Osteoblast (primary cell): Measurements from ENCODE around the gene SEPTIN1. TPM values are rescaled to one million over a fixed set of nuclear protein-coding genes. Genes with fewer than 3 reads are reported as not detected.

ENCODE experiments used
- DNase-seq: peaks from one replicate; pipeline ENCODE4 v3.0.0; 2011; ENCODE audit warnings: low spot score, mixed read lengths; ENCODE audit not compliant: insufficient read length; ENCODE audit errors: missing footprints
- H2AFZ ChIP-seq: 2 replicates; pipeline ENCODE4 v1.6.0; 2011; ENCODE audit warnings: mild to moderate bottlenecking, low read length
- H3K27ac ChIP-seq: 2 replicates; pipeline ENCODE4 v1.5.1; 2011; ENCODE audit warnings: mild to moderate bottlenecking, low read depth, low read length, moderate library complexity
- H3K27me3 ChIP-seq: 2 replicates; pipeline ENCODE4 v1.6.0; 2012; ENCODE audit warnings: mild to moderate bottlenecking, control low read depth, inconsistent platforms, low read length, moderate library complexity; ENCODE audit not compliant: insufficient read depth
- H3K36me3 ChIP-seq: 2 replicates; pipeline ENCODE4 v1.5.1; 2011; ENCODE audit warnings: mild to moderate bottlenecking, low read length, control low read depth, moderate library complexity; ENCODE audit not compliant: insufficient read depth
- H3K4me1 ChIP-seq: 2 replicates; pipeline ENCODE4 v1.5.1; 2011; ENCODE audit warnings: mild to moderate bottlenecking, low read length, control low read depth, moderate library complexity; ENCODE audit not compliant: insufficient read depth
- H3K4me2 ChIP-seq: 2 replicates; pipeline ENCODE4 v1.6.0; 2011; ENCODE audit warnings: mild to moderate bottlenecking, low read length; ENCODE audit not compliant: insufficient read depth
- H3K4me3 ChIP-seq: fragments of 200-600 bp; sonication (generic); 3 replicates; pipeline ENCODE4 v1.5.1; 2012; ENCODE audit warnings: mild to moderate bottlenecking, low read length, inconsistent platforms; ENCODE audit not compliant: insufficient read depth
- H3K79me2 ChIP-seq: 2 replicates; pipeline ENCODE4 v1.6.0; 2012; ENCODE audit warnings: mild to moderate bottlenecking, low read length, control low read depth, inconsistent platforms; ENCODE audit not compliant: insufficient read depth
- H3K9me3 ChIP-seq: 2 replicates; pipeline ENCODE4 v1.5.1; 2011; ENCODE audit warnings: low read depth, low read length, control low read depth
- H4K20me1 ChIP-seq: 2 replicates; pipeline ENCODE4 v1.6.0; 2012; ENCODE audit warnings: mild to moderate bottlenecking, low read length, control low read depth; ENCODE audit not compliant: insufficient read depth
- total RNA-seq: library from RNA; depleted of rRNA; stranded (reverse); fragments of >200 nt; gene quantifications from 2 replicates; pipeline ENCODE4 v1.2.3, GENCODE V29; 2012
- TF ChIP-seq, protein P1 (sequence below): IDR thresholded peaks from 2 replicates; pipeline ENCODE4 v1.5.1; 2011; ENCODE audit warnings: mild to moderate bottlenecking, low read depth, low read length, moderate library complexity; ENCODE audit errors: extremely low read depth

Gene SEPTIN1
- total RNA-seq, 1 donor = not detected

DNA sequence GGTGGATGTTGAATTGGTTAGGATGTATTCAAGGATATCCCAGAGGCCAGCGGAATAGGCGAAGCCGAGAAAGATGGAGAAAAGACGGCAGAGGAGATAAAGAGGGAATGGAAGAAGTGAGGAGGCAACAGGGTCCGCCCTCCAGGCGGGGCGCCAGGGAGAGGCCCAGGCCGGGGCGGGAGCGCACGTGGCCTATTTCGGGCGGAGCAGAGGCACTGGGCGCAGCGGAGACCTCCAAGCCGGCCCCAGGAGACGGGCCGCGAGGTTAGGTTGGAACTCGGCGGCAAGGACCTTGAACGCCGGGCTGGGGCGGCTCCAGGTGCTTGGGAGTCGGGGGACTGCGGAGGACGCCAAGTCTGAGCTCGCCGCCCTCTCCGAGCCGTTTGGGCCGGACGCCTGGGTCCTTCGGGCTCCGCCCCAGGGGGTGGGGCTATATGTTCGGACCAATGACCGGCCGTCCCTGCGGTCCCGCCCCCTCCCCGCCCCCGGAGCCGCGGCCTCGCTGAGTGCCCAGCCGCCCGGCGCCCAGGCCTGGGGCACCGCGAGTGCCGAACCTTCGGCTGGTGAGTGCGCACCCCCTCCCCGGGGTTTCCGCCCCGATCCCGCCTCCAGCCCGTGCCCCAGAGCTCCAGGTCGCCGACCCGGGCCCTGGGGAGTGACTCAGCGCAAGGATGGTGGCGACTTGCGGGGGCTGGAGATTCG, 24.9 kb upstream of the SEPTIN1 start, which contains the start of gene ZNF771:
TSS of gene ZNF771 (plus strand) at position 505 of the 702 bp plus-strand sequence. CDS start 448 bp downstream, outside the sequence.
- H3K27ac ChIP-seq = peak within 1 kb of the TSS; percentile 46
- DNase-seq = peak; percentile 99
- TF ChIP-seq, protein P1, sequence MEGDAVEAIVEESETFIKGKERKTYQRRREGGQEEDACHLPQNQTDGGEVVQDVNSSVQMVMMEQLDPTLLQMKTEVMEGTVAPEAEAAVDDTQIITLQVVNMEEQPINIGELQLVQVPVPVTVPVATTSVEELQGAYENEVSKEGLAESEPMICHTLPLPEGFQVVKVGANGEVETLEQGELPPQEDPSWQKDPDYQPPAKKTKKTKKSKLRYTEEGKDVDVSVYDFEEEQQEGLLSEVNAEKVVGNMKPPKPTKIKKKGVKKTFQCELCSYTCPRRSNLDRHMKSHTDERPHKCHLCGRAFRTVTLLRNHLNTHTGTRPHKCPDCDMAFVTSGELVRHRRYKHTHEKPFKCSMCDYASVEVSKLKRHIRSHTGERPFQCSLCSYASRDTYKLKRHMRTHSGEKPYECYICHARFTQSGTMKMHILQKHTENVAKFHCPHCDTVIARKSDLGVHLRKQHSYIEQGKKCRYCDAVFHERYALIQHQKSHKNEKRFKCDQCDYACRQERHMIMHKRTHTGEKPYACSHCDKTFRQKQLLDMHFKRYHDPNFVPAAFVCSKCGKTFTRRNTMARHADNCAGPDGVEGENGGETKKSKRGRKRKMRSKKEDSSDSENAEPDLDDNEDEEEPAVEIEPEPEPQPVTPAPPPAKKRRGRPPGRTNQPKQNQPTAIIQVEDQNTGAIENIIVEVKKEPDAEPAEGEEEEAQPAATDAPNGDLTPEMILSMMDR = no peak
- peaks cover 4% of the 10 kb centered on the region for H4K20me1 ChIP-seq
- no peaks in the 10 kb centered on the region for H3K27me3 ChIP-seq
- peak within 1 kb of the TSS; percentile 98 for H2AFZ ChIP-seq
- peaks cover 20% of the 10 kb centered on the region for H3K4me1 ChIP-seq
- H3K79me2 ChIP-seq = peaks cover 26% of the 10 kb centered on the region
- no peaks in the 10 kb centered on the region for H3K9me3 ChIP-seq
- H3K36me3 ChIP-seq = peaks cover 12% of the 10 kb centered on the region
- H3K4me2 ChIP-seq = peak within 1 kb of the TSS; percentile 84
- peak within 1 kb of the TSS; percentile 85 for H3K4me3 ChIP-seq

DNA sequence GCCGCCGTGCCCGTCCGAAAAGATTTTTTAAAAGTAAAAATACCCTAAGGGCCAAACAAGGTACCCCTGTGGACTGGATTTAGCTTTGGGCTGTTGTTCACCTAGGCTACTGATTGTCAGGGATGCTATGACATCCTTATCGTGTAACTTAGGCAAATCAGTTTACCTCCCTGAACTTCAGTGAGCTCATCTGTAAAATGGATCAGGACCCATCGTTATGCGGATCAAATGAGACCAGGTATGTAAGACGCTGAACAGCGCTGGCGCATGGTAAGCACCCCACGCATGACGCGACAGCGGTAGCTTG, 24.4 kb upstream of the SEPTIN1 start:
- H3K4me1 ChIP-seq = peaks cover 20% of the 10 kb centered on the region
- H3K27ac ChIP-seq = peak overlapping the region; percentile 25
- H3K27me3 ChIP-seq = no peaks in the 10 kb centered on the region
- H3K9me3 ChIP-seq = no peaks in the 10 kb centered on the region
- TF ChIP-seq, protein P1 = no peak
- H3K36me3 ChIP-seq = peaks cover 7% of the 10 kb centered on the region
- no peak for DNase-seq
- peak overlapping the region; percentile 98 for H2AFZ ChIP-seq
- peaks cover 4% of the 10 kb centered on the region for H4K20me1 ChIP-seq
- H3K4me3 ChIP-seq = peak overlapping the region; percentile 85
- peak overlapping the region; percentile 84 for H3K4me2 ChIP-seq
- H3K79me2 ChIP-seq = peaks cover 21% of the 10 kb centered on the region

DNA sequence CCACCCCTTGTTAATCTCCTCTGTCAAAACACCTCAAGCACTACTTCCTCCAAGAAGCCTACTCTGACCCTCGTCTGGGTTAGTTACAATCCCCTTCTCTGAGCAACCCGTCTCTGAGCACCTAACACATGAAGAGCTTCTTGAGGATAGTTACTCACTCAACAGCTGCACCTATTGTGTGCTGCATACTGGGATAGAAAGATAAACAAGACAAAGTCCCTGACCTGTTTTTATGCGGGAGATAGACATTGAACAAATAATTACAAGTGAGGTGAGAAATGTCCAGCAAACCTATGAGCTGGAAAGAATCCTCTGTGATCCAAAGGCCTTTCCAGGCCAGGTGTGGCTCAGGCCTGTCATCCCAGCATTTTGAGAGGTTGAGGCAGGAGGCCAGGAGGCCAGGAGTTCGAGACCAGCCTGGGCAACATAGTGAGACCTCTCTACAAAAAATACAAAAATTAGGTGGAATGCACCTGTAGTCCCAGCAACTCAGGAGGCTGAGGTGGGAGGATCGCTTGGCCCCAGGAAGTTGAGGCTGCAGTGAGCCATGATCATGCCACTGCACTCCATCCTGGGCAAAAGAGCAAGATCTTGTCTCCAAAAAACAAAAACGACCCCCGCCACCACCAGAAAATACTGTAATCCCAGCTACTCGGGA, 19.5 kb upstream of the SEPTIN1 start:
- H4K20me1 ChIP-seq = no peaks in the 10 kb centered on the region
- no peak overlapping the region for H3K27ac ChIP-seq
- H2AFZ ChIP-seq = no peak overlapping the region
- TF ChIP-seq, protein P1 = no peak
- peaks cover 4% of the 10 kb centered on the region for H3K36me3 ChIP-seq
- H3K4me1 ChIP-seq = peaks cover 13% of the 10 kb centered on the region
- H3K27me3 ChIP-seq = no peaks in the 10 kb centered on the region
- DNase-seq = no peak
- no peak overlapping the region for H3K4me2 ChIP-seq
- H3K9me3 ChIP-seq = no peaks in the 10 kb centered on the region
- H3K4me3 ChIP-seq = no peak overlapping the region
- H3K79me2 ChIP-seq = peaks cover 7% of the 10 kb centered on the region
